DMS53 treated with DMSO at 0.1 percent for 48 hours (cell line): Measurements from ENCODE around the gene AKAP13.

Source experiments
- DNase-seq: peaks from one replicate; lab custom pipeline; 2025; ENCODE audit not compliant: unreplicated experiment; lab: John Stamatoyannopoulos, UW

Gene AKAP13

GRCh38 chr15:85609492-85609891 is 229.1 kb downstream of the AKAP13 start:
- no peak for DNase-seq

GRCh38 chr15:85611361-85611760 is 231.0 kb downstream of the AKAP13 start:
- DNase-seq: no peak

DNA sequence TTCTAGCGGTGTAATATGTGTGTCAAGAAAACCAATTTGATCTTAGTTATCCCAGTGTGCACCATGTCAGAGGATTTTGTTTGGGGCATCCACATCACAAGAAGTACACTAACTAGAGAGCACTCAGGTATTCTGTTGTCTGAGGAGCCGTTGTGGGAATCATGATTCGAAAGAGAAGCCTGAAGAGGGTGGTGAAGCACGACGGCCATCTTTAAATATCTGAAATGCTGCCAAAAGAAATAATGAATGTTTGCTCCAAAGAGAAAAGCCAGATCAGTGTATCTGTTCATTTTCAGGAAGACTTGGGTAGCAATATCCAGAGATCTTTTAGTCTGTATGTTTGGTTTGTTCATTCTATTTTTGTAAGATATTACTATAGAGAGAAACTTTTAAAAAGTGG is 233.7 kb downstream of the AKAP13 start:
- DNase-seq: no peak

DNA sequence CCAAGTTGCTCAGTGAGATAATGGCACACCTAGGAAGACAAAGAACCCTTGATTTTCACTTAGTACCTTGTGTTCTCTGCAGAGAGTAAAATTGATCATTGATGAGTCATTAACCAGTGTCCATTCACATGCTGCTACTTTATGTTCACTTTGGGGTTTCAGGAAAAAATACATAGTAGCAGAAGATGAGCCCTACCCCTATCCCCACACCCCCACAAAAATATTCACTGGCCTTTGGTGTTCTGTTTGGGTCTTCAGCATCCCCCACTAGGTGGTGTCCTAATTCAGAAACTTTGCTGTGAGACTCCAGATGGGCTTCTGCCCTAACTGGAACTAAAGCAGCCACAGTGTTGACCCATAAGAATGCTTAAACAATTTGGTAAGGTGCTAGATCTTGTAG is 235.5 kb downstream of the AKAP13 start:
- DNase-seq: no peak

GRCh38 chr15:85616549-85617110 is 236.2 kb downstream of the AKAP13 start:
- DNase-seq: no peak

DNA sequence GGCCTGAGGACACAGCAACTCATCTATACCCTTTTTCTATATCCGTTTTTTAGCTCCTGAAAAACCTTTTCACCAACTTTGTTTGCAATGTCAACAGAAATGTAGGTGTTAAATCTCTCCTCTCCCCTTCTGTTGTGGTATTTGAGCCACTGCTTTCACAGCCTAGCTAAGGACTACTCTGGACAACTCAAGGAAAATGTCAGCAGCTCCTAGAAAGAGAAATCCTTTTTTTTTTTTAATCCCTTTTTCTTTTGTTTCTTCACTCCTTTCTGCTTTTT is 237.8 kb downstream of the AKAP13 start:
- no peak for DNase-seq

DNA sequence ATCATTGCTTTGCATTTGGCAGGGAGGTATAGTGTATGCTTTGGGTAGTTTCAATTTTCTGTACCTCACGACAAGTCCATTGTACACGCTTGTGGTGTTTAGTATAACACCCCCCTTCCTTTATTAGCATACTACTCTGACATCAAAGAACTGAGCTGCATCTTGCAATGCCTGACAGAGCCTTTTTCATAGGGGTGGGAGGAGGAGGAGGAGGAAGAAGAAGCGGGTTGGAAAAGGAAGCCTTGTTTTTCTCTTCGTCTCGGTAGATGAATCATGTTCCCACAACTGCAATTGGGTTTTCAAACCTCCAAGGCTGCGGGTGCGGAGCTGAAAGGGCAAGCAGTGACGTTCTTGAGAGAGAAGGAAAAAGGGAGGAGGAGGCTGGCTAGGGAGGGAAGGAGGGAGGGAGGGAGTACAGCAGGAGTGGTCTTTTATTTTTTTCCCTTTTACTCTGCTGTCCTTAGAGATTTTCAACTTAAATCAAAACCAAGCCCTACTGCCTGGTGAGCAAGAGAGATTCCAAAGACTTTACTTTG is 238.6 kb downstream of the AKAP13 start:
- no peak for DNase-seq

DNA sequence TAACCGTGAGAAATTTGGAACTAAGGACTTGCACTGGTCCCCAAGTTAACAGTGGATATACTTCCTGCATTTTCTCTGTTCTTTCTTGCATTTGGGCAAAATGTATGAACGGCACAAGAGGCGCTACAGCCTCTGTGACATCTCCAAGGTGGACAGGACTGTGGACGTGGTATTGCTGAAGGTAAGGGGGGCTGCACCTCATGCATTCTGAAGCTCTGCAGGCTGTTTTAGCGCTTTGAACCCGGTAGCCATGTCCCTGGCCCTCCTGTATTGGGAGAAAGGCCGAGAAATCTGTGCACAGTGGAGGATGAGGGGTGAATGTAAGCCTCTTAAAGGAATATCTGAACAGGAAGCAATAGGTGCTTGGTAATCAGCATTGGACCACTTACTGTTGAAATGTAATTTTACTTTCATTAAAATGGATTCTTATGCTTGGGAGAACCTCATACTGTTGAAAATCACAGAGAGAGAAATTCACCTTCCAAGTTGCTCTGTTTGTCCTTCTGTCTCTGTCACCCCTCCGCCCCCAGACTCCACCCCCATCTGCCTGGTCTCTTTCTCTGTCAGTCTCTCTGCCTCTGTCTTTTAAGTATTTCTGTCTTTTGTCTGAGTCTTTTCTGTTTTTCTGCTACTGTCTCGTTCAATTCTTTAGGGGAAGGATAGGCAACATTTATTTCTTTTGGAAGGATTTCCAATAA is 239.7 kb downstream of the AKAP13 start:
- no peak for DNase-seq

- no peak for DNase-seq
These were observed 240.3 kb downstream of the AKAP13 start for GRCh38 chr15:85620690-85621049.

- DNase-seq: no peak
These were observed 240.7 kb downstream of the AKAP13 start for GRCh38 chr15:85621094-85621493.

DNA sequence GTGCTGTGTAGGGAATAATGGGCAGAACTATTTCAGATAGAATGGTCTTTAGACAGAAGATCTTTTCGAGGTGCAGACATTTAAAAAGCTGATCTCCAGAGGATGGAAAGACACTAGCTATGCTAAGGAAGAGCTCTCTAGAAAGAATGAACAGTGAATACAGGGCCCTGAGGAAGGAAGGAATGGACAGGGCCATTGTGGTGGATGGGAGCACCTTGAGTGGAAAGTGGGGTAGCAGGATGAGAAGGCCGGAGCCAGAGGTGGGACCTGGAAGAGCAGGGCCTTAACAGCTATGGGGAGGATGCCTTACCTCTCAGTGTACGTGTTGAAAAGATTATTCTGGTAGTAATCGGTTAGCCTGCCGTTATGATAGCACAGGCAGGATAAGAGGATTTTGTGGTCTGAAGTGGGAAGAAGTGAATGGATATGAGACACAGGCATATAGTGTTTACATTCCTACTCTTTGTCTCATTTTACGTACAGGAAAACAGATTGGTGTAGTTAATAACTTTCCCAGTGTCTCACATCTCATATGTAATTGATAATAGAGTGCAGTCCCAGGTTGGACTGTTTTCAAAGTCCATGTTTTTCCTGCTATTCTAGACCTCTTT is 241.9 kb downstream of the AKAP13 start:
- DNase-seq: no peak

GRCh38 chr15:85623315-85624049 is 243.1 kb downstream of the AKAP13 start:
- no peak for DNase-seq

DNA sequence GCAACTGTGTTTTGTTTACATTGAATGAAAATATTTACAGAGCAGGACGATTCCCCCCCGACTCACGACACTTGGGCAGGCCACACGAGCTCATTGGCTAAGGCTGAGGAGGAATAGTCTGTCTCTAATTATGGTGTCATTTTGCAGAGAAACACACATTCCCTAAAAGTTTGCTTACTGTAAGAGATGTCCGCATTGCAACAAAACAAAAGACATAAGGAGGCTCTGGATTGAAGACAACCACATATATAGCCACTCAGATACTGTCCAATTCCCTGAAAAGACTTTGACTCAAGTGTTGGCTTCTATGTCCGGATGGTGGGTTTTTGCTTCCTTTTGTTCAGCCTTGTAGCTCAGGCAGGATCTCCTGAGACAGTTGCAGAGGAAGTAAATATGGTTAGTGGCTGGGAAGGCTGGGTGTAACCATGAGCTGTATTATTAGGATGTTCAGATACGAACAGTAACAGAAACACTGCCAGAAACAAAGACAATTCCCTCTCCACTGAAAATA is 243.9 kb downstream of the AKAP13 start:
- no peak for DNase-seq

GRCh38 chr15:85625166-85625830 is 244.9 kb downstream of the AKAP13 start:
- DNase-seq: no peak

DNA sequence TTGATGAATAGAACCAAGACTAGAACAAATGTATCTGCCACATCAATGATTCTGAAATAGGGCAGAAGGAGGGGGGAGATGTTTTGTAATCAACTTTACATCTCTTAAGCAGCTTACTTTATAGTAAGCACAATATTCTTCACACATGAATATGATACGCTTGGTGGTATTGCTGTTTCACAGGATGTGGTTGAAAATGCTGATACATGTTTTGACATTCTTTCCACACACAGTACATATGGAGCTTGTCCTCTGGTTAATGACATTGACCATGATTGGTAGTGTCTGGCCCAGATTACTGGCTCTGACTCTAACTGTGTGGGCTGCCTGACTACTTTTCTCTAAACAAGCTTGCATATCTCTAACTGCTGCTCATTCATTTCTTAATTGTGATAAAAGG is 245.5 kb downstream of the AKAP13 start:
- no peak for DNase-seq

DNA sequence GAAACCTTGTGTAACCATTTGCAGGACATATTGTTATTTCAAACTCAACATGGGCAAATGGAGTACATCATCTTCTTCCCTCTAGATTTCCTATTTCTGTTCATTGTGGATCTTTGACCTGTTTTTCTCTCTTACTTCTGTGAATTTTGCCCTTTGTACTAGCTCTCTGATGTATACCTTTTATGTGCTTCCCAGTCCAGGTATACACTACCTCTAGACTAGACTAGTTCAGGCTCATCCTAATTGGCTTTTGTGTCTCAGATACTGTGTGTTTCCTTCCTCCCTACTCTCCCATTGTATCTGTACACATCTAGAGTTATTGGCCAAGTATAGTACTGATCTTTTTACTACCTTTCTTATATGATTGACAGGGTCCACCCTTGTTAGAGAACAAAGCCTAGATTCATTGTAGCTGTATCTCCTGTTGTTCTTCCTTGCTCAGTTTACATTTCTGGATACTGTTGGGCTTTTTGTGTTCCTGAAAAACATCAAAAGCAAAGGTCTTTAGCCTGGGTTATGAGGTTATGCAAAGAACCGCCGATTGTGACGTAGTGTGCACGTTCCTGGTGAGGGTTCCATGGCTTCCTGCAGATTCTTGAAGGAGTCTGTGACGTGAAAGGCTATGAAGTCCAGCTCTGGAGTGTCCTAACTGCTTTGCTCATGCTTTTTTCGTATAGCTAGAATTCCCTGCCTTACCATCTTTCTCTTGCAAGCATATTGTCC is 247.0 kb downstream of the AKAP13 start:
- no peak for DNase-seq

- no peak for DNase-seq
These were observed 249.9 kb downstream of the AKAP13 start for GRCh38 chr15:85630311-85630710.

DNA sequence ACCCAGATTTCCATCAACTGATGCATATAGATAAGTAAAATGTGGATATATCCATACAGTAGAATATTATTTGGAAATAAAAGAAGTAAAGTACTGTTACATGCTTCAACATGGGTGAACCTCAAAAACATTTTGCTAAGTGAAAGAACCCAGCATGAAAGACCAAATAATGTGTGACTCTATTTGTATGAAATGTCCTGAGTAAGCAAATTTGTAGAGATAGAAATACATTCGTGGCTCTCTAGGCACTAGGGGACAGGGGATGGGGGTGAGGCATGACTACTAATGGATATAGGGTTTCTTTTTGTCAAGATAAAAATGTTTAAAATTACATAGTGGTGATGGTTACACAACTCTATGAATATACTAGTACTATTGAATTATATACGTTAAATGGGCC is 250.6 kb downstream of the AKAP13 start:
- DNase-seq: no peak

DNA sequence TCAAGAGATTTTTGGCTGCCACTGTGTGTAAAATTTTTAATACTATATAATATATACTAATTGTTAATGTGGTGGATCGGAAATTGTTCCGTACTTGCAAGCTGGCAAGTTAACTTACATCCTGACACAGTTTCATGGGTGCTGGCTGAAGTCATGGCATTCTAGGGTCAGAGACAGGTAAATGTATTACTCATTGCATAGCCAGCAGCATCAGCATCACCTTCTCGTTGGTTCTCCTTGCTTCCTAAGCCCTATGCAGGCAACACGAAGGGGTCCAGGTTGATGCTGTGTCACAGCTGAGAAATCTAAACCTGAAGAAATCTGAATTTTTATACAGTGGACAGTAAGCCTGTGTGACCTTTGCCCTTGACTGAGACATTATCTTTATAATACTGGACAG is 251.6 kb downstream of the AKAP13 start:
- DNase-seq: no peak

DNA sequence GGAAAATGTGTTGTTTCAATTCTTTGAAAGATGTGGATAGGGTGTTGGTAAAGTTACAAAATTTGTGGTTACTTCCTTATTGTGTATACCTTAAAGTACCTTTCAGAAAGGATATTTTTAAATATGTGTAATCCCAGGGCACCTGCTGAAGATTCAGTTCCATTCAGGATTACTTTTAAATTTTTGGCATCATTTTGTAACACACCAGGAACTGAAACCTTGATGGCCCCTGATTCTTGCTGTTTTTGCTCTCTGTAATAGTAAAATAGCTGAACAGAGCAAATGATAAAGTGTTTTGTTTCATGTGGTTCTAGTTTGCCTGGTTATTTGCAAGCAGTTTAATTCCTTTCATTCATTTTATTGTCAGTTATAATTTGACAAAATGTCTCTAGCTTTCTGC is 253.5 kb downstream of the AKAP13 start:
- DNase-seq: no peak

- DNase-seq: no peak
These were observed 255.9 kb downstream of the AKAP13 start for GRCh38 chr15:85636351-85636750.
